B cell (primary cell): ENCODE measurements around the gene TADA2A.

Experiments
- EZH2 ChIP-seq: IDR thresholded peaks from 2 replicates; pipeline ENCODE4 v1.6.1; 2012; ENCODE audit warnings: borderline replicate concordance, low read depth, mild to moderate bottlenecking, moderate library complexity, low read length; ENCODE audit not compliant: insufficient read depth, poor library complexity, severe bottlenecking
- TF ChIP-seq, protein P1 (sequence below): fragments of 200-600 bp; IDR thresholded peaks from one replicate; pipeline ENCODE4 v1.8.0; 2022; ENCODE audit warnings: antibody characterized with exemption, mild to moderate bottlenecking

DNA sequence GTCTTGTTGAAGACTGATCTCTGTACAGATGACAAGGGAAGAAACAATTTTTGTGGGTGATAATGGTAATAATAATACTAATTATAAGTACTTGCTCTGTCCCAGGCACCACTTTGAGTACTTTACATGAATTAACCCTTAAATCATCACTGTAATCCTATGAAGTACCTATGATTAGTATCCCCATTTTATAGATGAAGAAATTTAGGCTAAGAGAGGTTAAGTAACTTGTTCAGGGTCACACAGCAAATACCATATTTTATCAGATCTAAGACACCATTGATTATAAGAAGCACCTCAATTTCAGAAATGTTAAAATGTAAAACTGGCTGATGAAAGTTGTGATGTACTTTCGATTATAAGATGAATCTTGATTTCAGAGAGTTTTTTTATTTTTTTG lies 18.6 kb downstream of the TADA2A start:
- TF ChIP-seq, protein P1, sequence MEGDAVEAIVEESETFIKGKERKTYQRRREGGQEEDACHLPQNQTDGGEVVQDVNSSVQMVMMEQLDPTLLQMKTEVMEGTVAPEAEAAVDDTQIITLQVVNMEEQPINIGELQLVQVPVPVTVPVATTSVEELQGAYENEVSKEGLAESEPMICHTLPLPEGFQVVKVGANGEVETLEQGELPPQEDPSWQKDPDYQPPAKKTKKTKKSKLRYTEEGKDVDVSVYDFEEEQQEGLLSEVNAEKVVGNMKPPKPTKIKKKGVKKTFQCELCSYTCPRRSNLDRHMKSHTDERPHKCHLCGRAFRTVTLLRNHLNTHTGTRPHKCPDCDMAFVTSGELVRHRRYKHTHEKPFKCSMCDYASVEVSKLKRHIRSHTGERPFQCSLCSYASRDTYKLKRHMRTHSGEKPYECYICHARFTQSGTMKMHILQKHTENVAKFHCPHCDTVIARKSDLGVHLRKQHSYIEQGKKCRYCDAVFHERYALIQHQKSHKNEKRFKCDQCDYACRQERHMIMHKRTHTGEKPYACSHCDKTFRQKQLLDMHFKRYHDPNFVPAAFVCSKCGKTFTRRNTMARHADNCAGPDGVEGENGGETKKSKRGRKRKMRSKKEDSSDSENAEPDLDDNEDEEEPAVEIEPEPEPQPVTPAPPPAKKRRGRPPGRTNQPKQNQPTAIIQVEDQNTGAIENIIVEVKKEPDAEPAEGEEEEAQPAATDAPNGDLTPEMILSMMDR, result no peak
- no peak for TF ChIP-seq EZH2
